HG03558 (cell line): ENCODE measurements around the gene TGFBR1.
A peak's percentile ranks its signal among the peaks of the same experiment; 100 is the strongest.

Experiments
- ATAC-seq: cut with Tn5 transposase; IDR thresholded peaks from one replicate; pipeline ENCODE4 v1.9.1; 2021; ENCODE audit warnings: moderate number of reproducible peaks; ENCODE audit not compliant: unreplicated experiment; ENCODE audit errors: extremely low read depth

The TGFBR1 gene

DNA sequence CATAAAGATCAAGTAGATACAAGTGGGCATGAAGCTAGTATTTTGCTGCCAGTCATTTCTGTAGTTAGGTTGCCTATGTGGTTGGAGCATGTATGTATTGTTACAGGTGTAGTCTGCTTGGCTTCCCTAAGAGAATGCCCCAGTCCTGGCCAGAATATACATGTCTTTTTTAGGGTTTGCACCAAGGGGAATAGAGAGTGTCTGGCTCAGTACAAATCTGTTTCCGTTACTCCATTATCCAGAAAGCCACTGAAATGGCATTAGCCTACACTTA lies 23.2 kb downstream of the TGFBR1 start:
- no peak for ATAC-seq

GRCh38 chr9:99129091-99129490 lies 24.2 kb downstream of the TGFBR1 start:
- no peak for ATAC-seq

GRCh38 chr9:99130069-99130468 lies 25.2 kb downstream of the TGFBR1 start:
- peak; percentile 42 for ATAC-seq

DNA sequence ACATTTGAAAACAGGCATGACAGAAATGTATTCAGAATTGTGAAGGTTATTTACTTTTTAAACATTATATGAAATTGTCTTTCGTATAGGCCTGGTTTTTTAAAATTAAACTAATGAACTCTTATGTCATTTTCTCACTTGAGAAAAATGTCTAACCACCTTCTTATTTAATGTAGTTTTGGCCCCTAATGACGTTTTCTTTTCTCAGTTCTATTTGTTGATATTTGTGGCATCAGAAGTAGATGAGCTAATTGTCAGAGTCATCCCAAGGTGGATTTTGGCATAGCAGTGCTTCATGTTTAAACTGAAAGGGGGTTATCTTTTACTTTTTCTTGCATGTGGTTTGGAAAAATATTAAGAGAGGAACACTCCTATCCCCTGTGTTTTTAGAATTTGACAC lies 28.2 kb downstream of the TGFBR1 start:
- ATAC-seq, result no peak

DNA sequence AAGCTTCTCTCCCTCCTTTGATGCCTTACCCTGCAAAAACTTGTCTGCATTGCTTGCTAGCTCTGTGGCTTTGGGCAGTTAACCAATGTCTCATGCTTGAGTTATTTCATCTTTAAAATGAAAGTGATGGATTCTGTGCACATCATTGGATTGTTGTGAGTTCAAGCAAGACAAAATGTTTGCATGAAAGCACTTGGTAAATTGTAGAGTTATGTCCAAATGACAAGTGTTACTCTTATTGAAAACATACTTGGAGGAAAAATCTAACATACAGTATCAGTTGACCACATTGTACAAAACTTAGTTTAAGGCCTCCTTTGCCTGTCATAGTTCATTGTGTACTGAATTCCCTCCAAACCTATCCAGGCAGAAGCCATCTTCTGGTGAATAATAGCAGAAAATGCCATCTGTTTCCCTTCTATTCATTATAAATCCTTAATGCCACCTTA lies 30.0 kb downstream of the TGFBR1 start:
- ATAC-seq, result no peak

DNA sequence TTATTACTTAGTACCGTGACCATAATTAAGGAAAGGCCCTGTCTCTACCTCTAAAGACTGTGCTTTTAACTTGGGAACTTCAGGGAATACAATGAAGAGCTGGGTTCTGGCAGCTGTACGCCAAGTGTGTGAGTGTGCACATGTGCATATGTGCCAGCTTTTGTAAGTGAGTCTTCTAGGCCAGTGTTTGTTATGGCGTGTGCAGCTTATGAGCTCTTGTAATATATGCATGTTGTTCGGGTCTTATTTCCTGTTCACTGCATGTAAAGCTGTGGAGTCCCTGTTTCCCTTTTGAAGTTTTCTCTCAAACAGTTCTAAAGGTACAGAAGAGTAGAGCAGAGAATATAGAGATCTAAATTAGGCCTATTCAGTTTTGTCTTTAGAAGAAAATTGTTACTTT lies 30.5 kb downstream of the TGFBR1 start:
- ATAC-seq, result no peak

- ATAC-seq, result no peak
Observed at GRCh38 chr9:99137225-99137624, 32.3 kb downstream of the TGFBR1 start.

GRCh38 chr9:99137891-99138290 lies 33.0 kb downstream of the TGFBR1 start:
- ATAC-seq, result no peak

DNA sequence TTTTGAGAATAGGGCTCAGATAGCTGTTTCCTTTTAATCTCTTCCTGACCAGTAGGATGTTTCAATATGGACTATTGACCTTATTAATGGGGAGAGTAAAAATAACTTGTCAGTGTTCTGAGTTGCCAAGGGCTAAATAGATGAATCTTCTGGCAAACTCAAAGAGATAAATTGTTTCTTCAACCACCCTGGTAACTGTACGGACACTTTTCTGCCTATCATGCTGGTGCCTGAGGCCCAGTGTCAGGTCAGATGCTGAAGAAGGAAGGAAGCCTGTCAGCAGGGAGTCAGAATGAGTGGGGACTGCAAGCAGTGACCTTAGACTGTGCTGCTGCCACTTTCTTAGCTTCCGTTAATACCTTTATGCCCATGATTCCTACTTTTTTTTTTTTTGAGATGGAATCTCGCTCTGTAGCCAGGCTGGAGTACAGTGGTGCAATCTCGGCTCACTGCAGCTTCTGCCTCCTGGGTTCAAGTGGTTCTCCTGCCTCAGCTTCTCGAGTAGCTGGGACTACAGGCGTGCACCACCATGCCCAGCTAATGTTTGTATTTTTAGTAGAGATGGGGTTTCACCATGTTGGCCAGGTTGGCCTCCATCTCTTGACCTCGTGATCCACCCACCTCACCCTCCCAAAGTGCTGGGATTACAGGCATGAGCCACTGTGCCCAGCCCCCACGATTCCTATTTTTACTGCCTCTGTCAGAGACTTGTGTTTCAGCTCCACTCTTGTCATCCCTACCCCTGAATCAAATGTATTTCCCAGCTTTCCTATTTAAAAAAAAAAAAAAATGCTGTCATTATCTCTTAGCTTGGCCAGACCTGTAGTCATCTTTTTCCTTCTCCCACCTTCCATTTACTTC lies 33.7 kb downstream of the TGFBR1 start:
- no peak for ATAC-seq

- no peak for ATAC-seq
Observed at GRCh38 chr9:99139868-99140267, 35.0 kb downstream of the TGFBR1 start.

DNA sequence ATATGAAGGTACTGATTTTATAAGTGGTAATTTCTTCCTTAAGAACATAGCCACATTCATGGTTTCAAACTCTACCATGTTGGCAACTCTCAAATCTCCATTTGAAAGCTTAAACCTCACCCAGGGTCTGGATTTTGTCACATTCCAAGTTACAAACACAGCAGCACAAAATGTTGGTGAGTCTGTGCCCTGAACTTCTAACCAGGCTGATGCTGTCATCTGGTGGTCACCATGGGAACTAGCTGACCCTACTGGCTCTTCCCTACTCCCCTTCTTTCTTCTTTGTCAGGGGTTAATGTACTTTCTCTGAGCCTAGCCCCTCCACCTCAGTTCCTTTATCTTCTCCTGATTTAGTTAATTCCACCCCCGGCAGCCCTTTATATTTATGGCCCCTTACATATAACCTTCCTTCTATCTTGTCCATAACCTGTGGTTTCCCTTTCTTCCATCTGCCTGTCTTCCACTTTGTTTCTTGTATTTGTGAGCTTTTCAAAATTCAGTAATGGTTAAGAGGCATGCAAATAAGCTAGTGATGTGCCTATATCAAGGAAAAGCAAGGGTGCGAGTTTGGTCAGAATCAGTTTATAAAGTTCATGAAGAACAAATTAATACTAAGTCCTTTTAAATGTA lies 35.9 kb downstream of the TGFBR1 start:
- peak; percentile 69 for ATAC-seq

DNA sequence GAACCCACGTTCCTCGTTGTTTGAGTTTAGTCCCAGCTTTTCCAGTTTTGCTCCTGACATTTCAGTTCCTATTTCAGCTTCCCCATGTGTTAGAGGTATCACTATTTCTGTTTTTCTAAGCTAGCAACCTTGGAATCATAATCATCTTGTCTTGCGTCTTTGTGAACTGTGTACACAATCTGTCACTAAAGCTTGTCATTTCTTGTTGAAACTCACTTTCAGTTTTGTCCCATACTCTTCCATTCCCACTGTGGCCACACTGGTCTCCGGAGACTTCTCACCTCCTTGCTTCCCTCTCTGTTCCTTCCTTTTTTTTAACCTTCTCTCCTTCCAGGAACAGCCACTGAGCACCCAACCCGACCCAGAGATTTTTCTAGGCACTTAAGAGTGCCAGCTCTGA lies 36.9 kb downstream of the TGFBR1 start:
- no peak for ATAC-seq

DNA sequence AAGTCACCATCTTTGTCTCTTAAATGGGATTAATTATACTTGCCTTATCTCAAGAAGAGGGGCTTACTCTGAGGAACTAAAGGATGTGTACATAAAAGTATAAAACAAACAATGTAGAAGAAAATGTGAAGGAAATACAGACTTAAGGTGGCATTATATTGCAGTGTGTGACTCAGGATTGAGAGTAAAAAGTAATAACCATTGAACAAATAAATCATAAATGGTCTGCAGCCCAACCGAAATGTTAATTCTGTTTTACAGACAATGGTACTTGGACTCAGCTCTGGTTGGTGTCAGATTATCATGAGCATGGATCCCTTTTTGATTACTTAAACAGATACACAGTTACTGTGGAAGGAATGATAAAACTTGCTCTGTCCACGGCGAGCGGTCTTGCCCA lies 37.4 kb downstream of the TGFBR1 start:
- no peak for ATAC-seq

DNA sequence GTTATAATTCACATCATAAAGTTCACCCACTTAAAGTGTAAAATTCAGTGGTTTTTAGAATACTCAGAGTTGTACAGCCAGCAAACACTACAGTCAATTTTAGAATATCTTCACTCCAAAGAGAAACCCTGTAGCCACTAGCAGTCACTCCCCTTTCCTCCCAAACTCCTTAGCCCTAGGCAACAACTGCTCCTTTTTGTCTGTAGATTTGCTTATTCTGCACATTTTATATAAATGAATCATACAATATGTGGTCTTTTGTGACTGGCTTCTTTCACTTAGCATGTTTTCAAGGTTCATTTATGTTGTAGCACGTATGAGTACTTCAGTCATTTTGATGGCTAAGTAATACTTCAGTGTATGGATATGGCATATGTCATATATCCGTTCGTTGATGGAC lies 38.7 kb downstream of the TGFBR1 start:
- ATAC-seq, result no peak

- ATAC-seq, result no peak
Observed at GRCh38 chr9:99144966-99145365, 40.1 kb downstream of the TGFBR1 start.

DNA sequence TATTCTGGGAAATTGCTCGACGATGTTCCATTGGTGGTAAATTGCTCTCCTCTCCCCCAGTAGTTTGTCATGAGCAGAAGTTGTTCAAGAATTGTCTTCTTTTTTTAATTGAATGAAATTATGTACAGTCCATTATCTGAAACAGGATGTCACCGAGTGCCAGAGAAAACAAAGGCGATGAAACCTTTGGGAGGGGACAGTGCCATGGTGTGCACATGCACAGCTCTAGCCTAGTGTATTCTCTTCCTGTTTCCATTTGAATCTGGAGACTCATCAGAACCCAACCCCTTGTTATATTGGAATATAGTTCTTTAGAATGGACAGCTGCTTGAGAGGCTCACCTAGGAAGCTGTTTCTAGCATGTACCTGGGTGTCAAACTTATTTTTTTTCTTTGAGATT lies 41.7 kb downstream of the TGFBR1 start:
- ATAC-seq, result no peak

- ATAC-seq, result no peak
Observed at GRCh38 chr9:99147177-99147576, 42.3 kb downstream of the TGFBR1 start.

DNA sequence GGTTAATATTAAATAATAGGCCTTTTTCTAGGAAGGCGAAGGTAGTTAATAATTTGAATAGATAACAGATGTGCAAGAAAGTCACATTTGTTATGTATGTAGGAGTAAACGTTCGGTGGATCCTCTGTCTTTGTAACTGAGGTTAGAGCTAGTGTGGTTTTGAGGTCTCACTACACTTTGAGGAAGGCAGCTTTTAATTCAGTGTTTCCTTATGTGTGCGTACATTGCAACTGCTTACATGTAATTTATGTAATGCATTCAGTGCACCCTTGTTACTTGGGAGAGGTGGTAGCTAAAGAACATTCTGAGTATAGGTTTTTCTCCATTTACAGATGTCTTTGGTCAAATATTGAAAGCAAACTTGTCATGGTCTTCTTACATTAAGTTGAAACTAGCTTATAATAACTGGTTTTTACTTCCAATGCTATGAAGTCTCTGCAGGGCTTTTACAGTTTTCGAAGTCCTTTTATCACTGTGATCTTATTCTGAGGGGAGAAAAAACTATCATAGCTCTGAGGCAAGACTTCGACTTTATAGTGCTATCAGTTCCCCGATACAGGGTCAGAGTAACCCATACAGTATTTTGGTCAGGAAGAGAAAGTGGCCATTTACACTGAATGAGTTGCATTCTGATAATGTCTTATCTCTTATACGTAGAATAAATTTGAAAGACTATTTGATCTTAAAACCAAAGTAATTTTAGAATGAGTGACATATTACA lies 45.7 kb downstream of the TGFBR1 start:
- no peak for ATAC-seq

- no peak for ATAC-seq
Observed at GRCh38 chr9:99154356-99154755, 49.4 kb downstream of the TGFBR1 start.

- ATAC-seq, result no peak
Observed at GRCh38 chr9:99155736-99156135, 50.8 kb downstream of the TGFBR1 start.

GRCh38 chr9:99158629-99159028 lies 53.7 kb downstream of the TGFBR1 start:
- ATAC-seq, result no peak
